HEK293 (cell line): ENCODE data around the gene RPS19BP1.

Experiments used
- AEBP2 ChIP-seq: fragments of 450-650 bp; formaldehyde crosslinking; IDR thresholded peaks from 2 replicates; pipeline ENCODE4 v1.5.1; 2016; ENCODE audit warnings: missing biosample characterization, missing genetic modification characterization, borderline replicate concordance
- BCL11A ChIP-seq: fragments of 450-650 bp; formaldehyde crosslinking; IDR thresholded peaks from 2 replicates; pipeline ENCODE4 v1.5.1; 2016; ENCODE audit warnings: low read depth, missing biosample characterization, missing genetic modification characterization
- BCL11B ChIP-seq: fragments of 450-650 bp; formaldehyde crosslinking; IDR thresholded peaks from 2 replicates; pipeline ENCODE4 v1.5.1; 2016; ENCODE audit warnings: low read depth, missing biosample characterization, missing genetic modification characterization
- IKZF3 ChIP-seq: fragments of 450-650 bp; IDR thresholded peaks from 2 replicates; pipeline ENCODE4 v1.5.0; 2018; ENCODE audit warnings: missing biosample characterization, mild to moderate bottlenecking, missing genetic modification characterization, moderate library complexity
- INSM2 ChIP-seq: fragments of 450-650 bp; formaldehyde crosslinking; IDR thresholded peaks from 2 replicates; pipeline ENCODE4 v1.5.1; 2016; ENCODE audit warnings: missing biosample characterization, missing genetic modification characterization
- PRDM1 ChIP-seq: fragments of 450-650 bp; formaldehyde crosslinking; IDR thresholded peaks from 2 replicates; pipeline ENCODE4; 2016; ENCODE audit warnings: missing biosample characterization, missing genetic modification characterization
- RBAK ChIP-seq: fragments of 450-650 bp; formaldehyde crosslinking; IDR thresholded peaks from 2 replicates; pipeline ENCODE4 v1.5.1; 2016; ENCODE audit warnings: missing biosample characterization, missing genetic modification characterization
- SCRT1 ChIP-seq: fragments of 450-650 bp; formaldehyde crosslinking; IDR thresholded peaks from 2 replicates; pipeline ENCODE4 v1.5.1; 2016; ENCODE audit warnings: missing biosample characterization, missing genetic modification characterization, borderline replicate concordance
- ZBTB7A ChIP-seq: fragments of 450-650 bp; formaldehyde crosslinking; IDR thresholded peaks from 2 replicates; pipeline ENCODE4 v1.5.1; 2016; ENCODE audit warnings: low read depth, missing biosample characterization, missing genetic modification characterization
- ZFP41 ChIP-seq: fragments of 450-650 bp; formaldehyde crosslinking; IDR thresholded peaks from 2 replicates; pipeline ENCODE4 v1.5.1; 2016; ENCODE audit warnings: missing biosample characterization, missing genetic modification characterization, borderline replicate concordance
- ZIC2 ChIP-seq: fragments of 450-650 bp; formaldehyde crosslinking; IDR thresholded peaks from 2 replicates; pipeline ENCODE4 v1.5.1; 2016; ENCODE audit warnings: missing biosample characterization, missing genetic modification characterization
- ZNF114 ChIP-seq: fragments of 450-650 bp; formaldehyde crosslinking; IDR thresholded peaks from 2 replicates; pipeline ENCODE4 v1.5.0; 2017; ENCODE audit warnings: missing biosample characterization, missing genetic modification characterization
- ZNF19 ChIP-seq: fragments of 450-650 bp; formaldehyde crosslinking; IDR thresholded peaks from 2 replicates; pipeline ENCODE4; 2016; ENCODE audit warnings: missing biosample characterization, missing genetic modification characterization, low read depth
- ZNF202 ChIP-seq: fragments of 450-650 bp; formaldehyde crosslinking; IDR thresholded peaks from 2 replicates; pipeline ENCODE4 v1.5.1; 2016; ENCODE audit warnings: missing biosample characterization, missing genetic modification characterization, borderline replicate concordance
- ZNF223 ChIP-seq: fragments of 450-650 bp; formaldehyde crosslinking; IDR thresholded peaks from 2 replicates; pipeline ENCODE4 v1.5.1; 2016; ENCODE audit warnings: missing biosample characterization, missing genetic modification characterization
- ZNF26 ChIP-seq: fragments of 450-650 bp; formaldehyde crosslinking; IDR thresholded peaks from 2 replicates; pipeline ENCODE4 v1.5.1; 2016; ENCODE audit warnings: missing biosample characterization, missing genetic modification characterization
- ZNF280D ChIP-seq: fragments of 450-650 bp; formaldehyde crosslinking; IDR thresholded peaks from 2 replicates; pipeline ENCODE4 v1.5.1; 2016; ENCODE audit warnings: missing biosample characterization, missing genetic modification characterization
- ZNF426 ChIP-seq: fragments of 450-650 bp; formaldehyde crosslinking; IDR thresholded peaks from 2 replicates; pipeline ENCODE4 v1.5.1; 2017; ENCODE audit warnings: missing biosample characterization, missing genetic modification characterization, mild to moderate bottlenecking, inconsistent platforms, moderate library complexity
- ZNF510 ChIP-seq: fragments of 450-650 bp; formaldehyde crosslinking; IDR thresholded peaks from 2 replicates; pipeline ENCODE4 v1.5.1; 2018; ENCODE audit warnings: mild to moderate bottlenecking, missing genetic modification characterization, missing biosample characterization; ENCODE audit not compliant: insufficient replicate concordance
- ZNF513 ChIP-seq: fragments of 450-650 bp; IDR thresholded peaks from 2 replicates; pipeline ENCODE4 v1.5.1; 2018; ENCODE audit warnings: missing biosample characterization, missing genetic modification characterization
- ZNF555 ChIP-seq: fragments of 450-650 bp; formaldehyde crosslinking; conservative IDR thresholded peaks from 2 replicates; pipeline ENCODE4 v1.5.1; 2017; ENCODE audit warnings: missing biosample characterization, mild to moderate bottlenecking, missing genetic modification characterization, inconsistent platforms
- ZNF621 ChIP-seq: fragments of 450-650 bp; formaldehyde crosslinking; IDR thresholded peaks from 2 replicates; pipeline ENCODE4 v1.5.1; 2017; ENCODE audit warnings: missing biosample characterization, missing genetic modification characterization
- ZNF639 ChIP-seq: fragments of 450-650 bp; formaldehyde crosslinking; IDR thresholded peaks from 2 replicates; pipeline ENCODE4 v1.5.1; 2016; ENCODE audit warnings: missing biosample characterization, missing genetic modification characterization
- ZNF768 ChIP-seq: fragments of 450-650 bp; formaldehyde crosslinking; IDR thresholded peaks from 2 replicates; pipeline ENCODE4 v1.5.1; 2018; ENCODE audit warnings: missing biosample characterization, mild to moderate bottlenecking, missing genetic modification characterization
- ZNF776 ChIP-seq: fragments of 450-650 bp; formaldehyde crosslinking; IDR thresholded peaks from 2 replicates; pipeline ENCODE4 v1.5.0; 2017; ENCODE audit warnings: missing biosample characterization, missing genetic modification characterization, borderline replicate concordance

Gene RPS19BP1

GRCh38 chr22:39528681-39529486 is 3.7 kb downstream of the RPS19BP1 start (continued):
- TF ChIP-seq SCRT1 (tag by site-specific recombination) (no peak), ZNF513 (tag by site-specific recombination) (peak; percentile 67; the same call in 1 of the 2 replicates), ZNF202 (no peak), BCL11B (tag by site-specific recombination) (0 out of 2 replicates have a peak, but pooled peaks have one; percentile 35), ZNF280D (tag by site-specific recombination) (peak; percentile 89), ZNF26 (tag by site-specific recombination) (no peak), INSM2 (tag by site-specific recombination) (peak; percentile 93), ZNF555 (tag by site-specific recombination) (no peak), ZNF426 (tag by site-specific recombination) (no peak), RBAK (no peak), AEBP2 (no peak), ZBTB7A (tag by site-specific recombination) (peak; percentile 83), ZNF776 (tag by site-specific recombination) (no peak), ZNF639 (tag by site-specific recombination) (peak; percentile 96), IKZF3 (tag by site-specific recombination) (peak; percentile 70), ZNF621 (no peak), ZNF768 (0 out of 2 replicates have a peak, but pooled peaks have one; percentile 5), ZNF19 (tag by site-specific recombination) (no peak), ZNF223 (tag by site-specific recombination) (no peak), BCL11A (tag by site-specific recombination) (peak; percentile 75; the same call in 1 of the 2 replicates), ZNF114 (tag by site-specific recombination) (no peak), ZNF510 (tag by site-specific recombination) (no peak), ZIC2 (tag by site-specific recombination) (peak; percentile 83), PRDM1 (tag by site-specific recombination) (no peak), ZFP41 (tag by site-specific recombination) (no peak)
